GM19240 (cell line): ENCODE data around the gene JAG2.

Source experiments
- DNase-seq: peaks from one replicate; pipeline ENCODE4 v3.0.0; 2011; ENCODE audit warnings: low spot score; ENCODE audit not compliant: insufficient read length

JAG2 gene

DNA sequence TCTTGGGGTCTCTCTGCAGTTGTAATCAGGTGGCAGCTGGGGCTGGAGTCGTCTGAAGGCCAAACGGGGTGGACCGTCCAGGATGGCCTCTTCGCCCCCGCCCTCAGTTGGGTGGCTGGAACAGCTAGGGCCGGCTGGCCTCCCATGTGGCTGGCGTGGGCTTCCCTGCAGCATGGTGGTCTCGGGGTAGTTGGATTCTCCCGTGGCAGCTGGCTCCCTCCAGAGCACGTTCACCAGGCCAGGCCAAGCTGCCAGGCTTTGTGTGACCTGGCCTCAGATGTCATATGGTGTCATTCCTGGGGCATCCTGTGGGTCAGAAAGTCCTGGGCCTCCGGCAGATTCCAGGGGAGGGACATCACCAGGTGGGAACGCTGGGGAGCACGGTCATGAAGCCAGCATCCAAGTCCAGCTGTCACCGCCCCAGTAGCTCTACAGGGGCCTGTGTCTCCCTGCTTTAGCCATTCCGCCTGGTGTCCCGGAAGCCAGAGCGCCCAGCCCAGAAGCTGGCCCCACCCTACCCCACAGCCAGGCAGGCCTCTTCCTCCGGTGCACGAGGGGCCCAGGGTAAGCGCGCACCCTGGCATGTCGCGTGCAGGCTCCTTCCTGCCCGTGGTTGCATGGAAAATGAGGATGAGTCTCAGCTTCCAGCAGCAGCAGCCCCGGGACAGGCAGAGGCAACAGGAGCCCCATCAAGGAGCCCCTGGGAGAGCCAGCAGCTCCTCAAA, 13.9 kb upstream of the JAG2 start:
- DNase-seq: no peak

DNA sequence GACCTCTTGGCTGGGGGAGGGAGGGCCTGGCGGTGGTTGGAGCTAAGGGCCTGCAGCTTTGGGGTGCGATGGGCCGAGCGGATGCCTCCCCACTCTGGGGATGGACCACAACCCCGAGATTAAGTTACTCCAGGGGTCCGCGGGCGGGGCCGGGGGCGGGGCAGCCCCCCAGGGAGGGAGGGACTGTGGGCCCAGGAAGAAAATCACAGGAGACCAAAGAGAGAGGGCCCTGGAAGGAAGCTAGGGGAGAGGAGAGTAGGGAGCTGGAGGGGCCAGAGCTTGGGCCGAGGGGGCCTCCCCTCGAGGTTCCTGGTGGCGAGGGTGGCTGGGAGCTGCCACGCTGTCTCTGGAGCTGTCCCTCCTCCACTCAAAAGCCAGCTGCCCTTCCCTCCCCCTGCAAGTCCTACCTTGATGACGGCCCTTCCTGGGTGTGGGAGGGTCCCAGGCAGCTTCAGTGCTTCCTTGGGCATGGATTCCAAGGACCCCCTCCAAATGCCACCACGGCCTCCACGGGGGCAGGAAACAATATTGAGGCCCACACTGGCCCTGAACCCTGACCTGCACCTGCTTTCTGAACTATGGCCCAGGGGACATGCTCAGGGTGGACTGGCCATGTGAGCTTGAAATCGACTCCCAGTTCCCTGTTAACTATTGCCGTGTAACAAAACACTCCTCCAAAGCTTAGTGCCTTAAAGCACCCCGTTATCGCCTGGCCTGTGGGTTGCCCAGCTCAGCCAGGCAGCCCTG, 13.1 kb upstream of the JAG2 start:
- no peak for DNase-seq

DNA sequence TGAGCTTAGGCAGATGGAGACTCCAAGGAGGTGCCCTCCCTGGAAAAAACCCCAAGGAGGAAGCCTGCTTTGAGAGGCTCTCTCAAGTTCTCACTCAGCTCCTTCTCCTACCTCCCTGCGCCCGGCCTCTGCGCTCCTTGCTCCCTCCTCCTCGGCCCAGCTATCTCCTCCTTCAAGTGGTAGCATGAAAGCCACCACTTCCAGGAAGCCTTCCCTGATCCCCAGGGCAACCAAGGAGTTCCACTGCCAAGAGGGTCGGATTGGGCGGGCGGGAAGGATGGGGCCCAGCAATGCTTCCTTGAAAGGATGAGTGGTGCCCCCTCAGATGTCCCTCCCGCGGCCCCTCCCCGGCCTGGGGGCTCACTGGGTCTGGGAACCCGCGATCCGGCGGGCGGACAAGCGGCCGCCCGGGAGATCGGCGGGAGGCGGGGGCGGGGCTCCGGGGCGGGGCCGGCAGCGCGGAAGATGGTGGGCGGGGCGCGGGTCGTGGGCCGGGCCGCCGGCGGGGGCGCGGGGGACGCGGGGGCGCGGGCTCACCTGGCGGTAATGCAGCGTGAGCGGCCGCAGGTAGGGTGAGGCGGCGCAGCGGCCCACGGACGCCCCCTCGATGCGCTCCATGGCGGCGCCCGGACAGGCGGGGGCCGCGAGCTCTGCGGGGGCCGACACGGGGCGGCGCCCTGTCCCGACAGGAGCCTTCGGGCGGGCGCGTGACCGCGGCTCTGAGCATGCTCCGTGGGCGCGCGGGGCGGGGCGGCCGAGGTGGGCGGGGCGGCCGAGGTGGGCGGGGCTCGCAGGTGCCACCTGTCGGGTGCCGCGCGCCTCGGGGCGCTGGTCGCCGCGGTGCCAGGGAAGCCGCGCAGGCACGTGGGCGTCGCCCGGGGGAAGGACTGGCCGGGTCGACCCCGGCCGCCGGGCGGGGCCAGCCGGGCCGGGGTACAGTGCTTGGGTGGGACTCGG, 12.3 kb upstream of the JAG2 start, which contains the start of gene NUDT14:
Gene NUDT14, minus strand, starts transcription at position 721 of the 957 bp plus-strand sequence. Its CDS starts 103 bp downstream, at position 618.
- peak; percentile 96 for DNase-seq

DNA sequence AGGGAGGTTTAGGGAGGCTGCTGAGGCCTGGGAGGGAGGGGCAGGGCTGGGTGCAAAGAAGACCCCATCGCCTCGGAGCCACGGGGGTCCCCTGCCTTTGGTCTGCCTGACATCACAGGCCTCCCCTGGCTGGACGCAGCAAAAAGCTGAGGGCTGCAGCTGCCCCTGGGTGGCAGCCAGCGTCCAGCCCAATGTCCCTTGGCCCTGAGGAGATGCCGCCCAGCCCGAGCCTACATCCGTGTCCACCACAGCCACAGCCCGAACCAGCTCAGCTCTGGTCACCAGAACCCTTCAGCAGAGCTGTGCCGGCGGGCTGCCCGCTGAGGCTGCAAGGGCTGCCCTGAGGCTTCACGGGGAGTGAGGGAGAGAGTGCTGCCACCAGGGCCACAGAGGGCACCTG, 10.6 kb upstream of the JAG2 start:
- no peak for DNase-seq

GRCh38 chr14:105178868-105179140, 10.2 kb upstream of the JAG2 start:
- no peak for DNase-seq

- no peak for DNase-seq
These were observed 9.7 kb upstream of the JAG2 start for GRCh38 chr14:105178069-105178867.

- DNase-seq: no peak
These were observed 8.5 kb upstream of the JAG2 start for GRCh38 chr14:105177082-105177481.

- no peak for DNase-seq
These were observed 7.9 kb upstream of the JAG2 start for GRCh38 chr14:105176513-105176912.

DNA sequence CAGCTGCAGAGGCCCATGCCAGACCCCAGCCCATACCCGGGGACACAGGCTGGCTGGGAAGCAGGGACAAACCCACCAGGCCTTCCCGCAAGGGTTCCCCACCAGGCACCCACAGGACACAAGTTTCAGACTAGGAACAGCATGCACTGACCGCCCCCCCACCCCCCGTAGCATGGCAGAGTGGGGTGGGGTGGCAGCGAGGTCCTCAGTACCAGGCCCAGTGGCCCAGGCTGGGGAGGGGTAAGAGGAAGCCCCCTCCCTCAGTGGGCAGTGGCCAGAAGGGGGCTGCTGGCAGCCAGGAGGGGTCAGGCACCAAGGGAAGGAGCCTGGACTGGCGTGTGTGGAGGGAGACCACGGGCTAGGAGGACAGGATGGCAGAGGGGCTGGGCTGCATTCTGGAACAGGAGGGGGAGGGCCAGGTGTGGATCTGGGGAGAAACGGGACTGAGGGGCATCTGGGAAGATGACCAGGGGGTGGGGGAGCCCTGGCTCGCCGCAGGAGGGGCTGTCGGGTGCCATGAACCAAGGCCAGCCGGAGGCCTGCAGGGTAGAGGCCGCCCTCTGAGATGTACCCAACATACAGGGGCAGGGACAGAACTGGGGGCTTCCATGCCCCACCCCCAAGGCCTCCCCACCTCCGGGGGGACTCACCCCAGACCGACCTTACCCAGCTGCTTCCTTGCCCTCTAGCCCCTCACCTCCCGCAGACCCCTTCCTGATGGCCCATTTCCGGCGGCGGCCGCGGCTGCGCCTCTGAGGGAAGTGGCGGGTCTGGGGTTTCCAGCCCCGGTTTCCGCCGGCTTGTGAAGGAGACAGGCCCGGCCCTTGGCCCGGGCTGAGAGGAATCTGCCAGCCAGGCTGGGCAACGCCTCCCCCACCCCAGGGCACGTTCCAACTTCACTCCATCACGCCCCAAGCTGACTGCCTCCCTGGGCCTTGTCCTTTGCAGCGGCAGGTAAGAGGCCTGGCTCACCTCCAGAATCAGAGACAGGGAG, 5.6 kb upstream of the JAG2 start:
- no peak for DNase-seq

DNA sequence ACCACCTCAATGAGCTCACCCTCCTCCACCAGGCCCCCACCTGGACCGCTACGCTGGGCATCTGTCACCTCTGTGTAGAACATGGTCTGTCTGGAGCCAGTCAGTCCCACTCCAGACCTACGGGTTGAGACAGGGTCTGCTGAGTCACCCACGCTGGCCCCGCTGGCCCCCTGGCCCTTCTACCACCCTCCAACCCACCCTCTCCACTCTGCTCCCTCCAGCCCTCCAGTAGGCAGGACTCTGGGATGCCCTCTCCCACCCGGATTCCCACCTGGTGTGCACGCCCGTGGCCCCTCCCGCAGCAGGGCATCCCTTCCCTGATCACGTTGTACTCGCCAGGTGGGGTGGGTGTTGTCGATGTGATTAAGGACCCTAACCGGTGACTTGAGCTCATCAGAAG, 4.6 kb upstream of the JAG2 start:
- no peak for DNase-seq

- DNase-seq: no peak
These were observed 3.9 kb upstream of the JAG2 start for GRCh38 chr14:105172476-105172875.

DNA sequence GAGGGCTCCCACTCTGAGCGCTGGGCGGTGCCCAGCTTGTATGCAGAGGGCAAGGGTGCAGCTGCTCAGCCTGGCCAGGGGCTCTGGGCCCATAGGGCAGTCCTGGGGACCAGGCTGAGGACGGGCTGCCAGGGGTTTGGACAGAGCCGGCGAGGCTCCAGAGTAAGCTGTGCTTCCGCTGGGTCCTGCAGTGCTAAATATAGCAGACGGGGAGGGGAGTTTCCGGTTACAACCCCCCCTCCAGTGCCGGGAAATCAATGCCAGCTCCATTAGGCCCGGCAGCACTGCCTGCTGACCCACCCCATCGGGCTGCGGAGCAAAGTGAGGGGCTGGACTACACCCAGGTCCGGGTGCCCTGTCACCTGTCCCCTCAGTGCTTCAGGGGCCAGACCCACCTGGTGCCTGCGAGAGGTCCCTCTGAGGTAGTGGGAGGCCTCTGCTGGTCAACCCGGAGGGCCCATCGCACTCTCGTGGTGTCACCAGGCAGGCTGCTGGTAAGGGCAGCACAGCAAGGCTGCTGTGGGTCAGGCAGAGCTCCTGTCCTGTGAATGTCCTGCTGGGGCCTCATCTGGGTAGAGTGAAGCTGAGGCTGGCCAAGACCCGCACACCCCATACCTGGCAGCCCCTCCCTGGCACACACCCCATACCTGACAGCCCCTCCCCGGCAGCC, 2.6 kb upstream of the JAG2 start:
- DNase-seq: no peak

GRCh38 chr14:105169776-105170655, 1.4 kb upstream of the JAG2 start:
- no peak for DNase-seq

DNA sequence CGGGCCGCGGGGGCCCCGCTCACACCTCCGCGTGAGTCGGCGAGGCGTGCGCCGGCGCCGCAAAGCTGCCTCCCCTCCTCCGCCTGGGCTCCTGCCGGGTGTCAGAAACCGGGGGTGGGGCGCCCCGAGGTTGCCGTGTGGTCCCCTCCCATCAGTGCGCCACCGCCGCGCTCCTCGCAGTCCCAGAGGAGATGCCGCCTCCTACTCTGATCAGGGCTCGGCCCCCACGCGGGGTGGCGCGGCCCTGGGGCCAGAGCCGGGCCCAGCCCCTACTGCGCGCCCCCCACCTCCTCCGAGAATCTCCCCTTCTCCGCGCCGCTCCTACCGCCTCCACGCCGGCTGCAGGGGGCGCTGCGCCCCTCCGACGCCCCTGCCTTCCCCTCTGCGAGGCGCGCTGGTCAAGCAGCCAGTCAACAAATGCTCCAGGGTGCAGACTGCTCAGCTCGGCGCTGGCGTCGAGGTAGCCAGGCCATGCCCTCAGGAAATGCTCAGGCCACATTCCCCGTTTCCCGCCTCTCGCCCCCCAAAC, 467 bp upstream of the JAG2 start:
- DNase-seq: no peak

- DNase-seq: no peak
These were observed 519 bp downstream of the JAG2 start for GRCh38 chr14:105168093-105168420.

DNA sequence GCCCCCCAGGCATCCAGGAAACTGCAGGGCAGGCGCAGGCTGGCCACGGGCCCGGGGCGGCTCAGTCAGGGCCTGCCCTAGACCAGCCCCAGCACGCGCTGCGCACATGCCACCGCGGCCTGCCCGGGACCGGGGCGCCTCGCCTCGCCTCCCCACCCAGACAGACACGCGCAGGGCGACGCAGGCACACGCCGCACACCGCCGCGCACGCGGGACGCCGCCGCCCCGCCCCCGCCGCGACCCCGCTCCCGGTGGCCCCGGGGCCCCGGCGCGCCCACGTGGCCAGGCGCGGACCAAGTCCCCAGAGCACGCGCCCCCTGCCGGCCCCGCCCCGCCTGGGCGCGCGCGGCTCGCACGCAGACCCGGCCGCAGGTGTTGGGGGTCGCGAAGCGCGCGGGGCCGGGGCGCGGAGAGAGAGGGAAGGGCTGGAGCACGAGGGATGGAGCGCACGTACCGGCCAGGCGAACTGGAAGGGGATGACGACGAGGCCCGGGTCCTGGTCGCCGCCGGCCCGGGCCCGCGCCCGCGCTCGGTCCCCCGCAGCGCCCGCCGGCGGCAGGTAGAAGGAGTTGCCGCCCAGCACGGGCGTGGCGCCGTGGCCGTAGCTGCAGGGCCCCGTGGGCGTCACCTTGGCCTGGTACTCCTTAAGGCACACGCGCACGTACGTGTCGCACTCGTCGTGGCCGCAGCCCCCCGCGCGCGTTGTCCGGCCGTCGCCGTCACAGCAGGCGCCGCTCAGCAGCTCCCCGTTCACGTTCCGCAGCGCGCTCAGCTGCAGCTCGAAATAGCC, 1.1 kb downstream of the JAG2 start:
- no peak for DNase-seq

DNA sequence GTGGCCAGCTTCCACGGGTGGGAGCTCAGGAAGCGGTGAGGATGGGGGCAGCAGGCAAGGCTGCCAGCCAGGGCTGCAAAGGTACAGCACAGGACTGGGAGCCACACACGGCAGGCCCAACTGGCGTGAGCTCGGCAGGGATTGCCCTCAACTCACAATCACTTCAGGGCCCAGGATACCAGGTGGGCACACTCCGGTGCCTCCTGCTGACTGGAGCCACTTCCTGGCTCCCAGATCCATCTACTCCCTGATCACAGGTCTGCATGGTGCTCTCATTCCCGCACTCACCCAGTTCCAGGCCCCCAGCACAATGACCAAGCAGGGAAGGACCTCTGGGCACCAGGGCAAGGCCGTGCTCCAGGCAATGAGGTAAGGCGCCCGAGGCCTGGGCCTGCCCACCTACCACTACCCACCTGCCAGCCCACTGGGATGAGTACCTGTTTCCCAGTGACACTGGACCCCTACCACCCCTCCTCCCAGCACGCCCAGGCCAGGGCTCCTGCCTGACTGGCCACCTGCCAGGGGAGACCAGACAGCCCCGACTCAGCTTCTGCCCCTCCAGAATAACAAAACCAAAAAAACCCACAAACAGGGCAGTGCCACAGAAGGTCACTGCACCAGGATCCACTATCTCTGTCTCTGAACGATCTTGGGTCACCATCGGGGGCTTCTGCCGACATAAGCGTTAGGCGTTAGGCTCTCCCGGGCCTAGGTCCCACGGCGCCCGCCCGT, 1.8 kb downstream of the JAG2 start:
- no peak for DNase-seq
